ENCODE measurements around the gene C1orf159. TPM values are rescaled to one million over a fixed set of nuclear protein-coding genes. Genes with fewer than 3 reads are reported as not detected.

Gene C1orf159
- total RNA-seq, 4 donors from 2014 or later: 12.8 to 48.4 (median 19.7) TPM

DNA sequence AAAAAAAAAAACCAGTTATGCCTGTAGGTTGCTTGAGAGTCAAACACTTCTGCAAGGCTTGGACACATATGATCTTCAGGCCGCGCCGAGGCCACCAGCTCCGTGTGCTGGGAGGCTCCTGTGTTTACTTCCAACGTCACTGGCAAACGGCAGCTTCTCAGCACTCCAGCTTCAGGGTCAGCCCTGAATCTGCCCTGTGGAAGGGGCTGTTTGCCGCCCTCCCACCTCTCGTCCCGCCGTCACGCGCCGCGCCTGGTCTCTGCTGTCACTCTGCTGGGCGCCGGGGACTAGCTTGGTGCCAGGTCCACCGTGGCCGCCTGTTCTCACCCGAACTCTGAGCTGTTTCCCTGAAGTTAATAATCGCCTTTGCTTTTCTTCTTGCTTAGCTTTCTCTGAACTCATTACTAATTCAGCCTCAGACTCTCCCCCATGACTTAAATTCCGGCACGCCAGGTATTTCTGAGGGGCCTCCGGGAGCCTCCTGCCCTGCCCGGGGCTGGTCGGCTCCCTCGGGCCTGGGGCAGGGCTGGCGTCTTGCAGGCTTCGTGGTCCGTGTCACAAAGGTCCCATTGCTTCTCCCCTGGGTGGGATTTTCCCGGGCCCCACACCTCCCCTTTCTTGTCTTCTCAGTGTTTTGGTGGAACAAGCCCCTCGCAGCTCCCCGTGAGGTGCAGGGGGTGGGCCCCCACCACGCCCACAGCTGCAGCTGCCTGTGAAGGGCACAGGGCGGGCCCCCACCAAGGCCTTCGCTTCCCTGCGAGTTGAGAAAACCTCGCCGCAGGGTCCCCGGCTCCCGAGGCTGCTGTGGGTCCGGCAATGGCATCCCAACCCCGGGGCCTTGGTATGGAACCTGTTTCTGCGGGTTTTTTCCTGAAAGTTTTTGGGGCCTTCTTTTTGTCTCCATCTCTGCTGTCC is 14.6 kb upstream of the C1orf159 start:
- Histone ChIP-seq H3K4me3 (no peak overlapping the region), H3K36me3 (no peaks in the 10 kb centered on the region), H3K27me3 (no peaks in the 10 kb centered on the region), H3K9me3 (no peaks in the 10 kb centered on the region), H3K27ac (no peak overlapping the region), H3K4me1 (peaks cover 12% of the 10 kb centered on the region)
- 82% methylated on average over 42 of the region's 43 CpGs for WGBS
- TF ChIP-seq EP300 (IDR thresholded peaks at IDR 0.05) (no peak), CTCF (IDR thresholded peaks at IDR 0.05) (no peak), POLR2AphosphoS5 (IDR thresholded peaks at IDR 0.05) (no peak), POLR2A (IDR thresholded peaks at IDR 0.05) (no peak)
- no peak for DNase-seq (ENCODE audit: low spot score in 2 of 2)

- H3K27ac ChIP-seq: no peak overlapping the region
Measured at GRCh38 chr1:1129381-1129821, 13.5 kb upstream of the C1orf159 start.

GRCh38 chr1:1128454-1129139 is 12.7 kb upstream of the C1orf159 start:
- no peaks in the 10 kb centered on the region for H3K36me3 ChIP-seq
- no peak overlapping the region for H3K27ac ChIP-seq
- no peak for DNase-seq (ENCODE audit: low spot score in 2 of 2)
- no peaks in the 10 kb centered on the region for H3K27me3 ChIP-seq
- no peaks in the 10 kb centered on the region for H3K9me3 ChIP-seq
- WGBS: 88% methylated on average over 15 of the region's 32 CpGs
- H3K4me1 ChIP-seq: peaks cover 12% of the 10 kb centered on the region
- TF ChIP-seq POLR2AphosphoS5 (IDR thresholded peaks at IDR 0.05) (no peak), EP300 (IDR thresholded peaks at IDR 0.05) (no peak), CTCF (IDR thresholded peaks at IDR 0.05) (no peak), POLR2A (IDR thresholded peaks at IDR 0.05) (no peak)
- no peak overlapping the region for H3K4me3 ChIP-seq

More at GRCh38 chr1:1129381-1129821, 13.5 kb upstream of the C1orf159 start:
- no peak for DNase-seq (ENCODE audit: low spot score in 2 of 2)
- no peaks in the 10 kb centered on the region for H3K27me3 ChIP-seq
- H3K36me3 ChIP-seq: no peaks in the 10 kb centered on the region
- H3K4me1 ChIP-seq: peaks cover 12% of the 10 kb centered on the region
- no peak for TF ChIP-seq POLR2AphosphoS5 (IDR thresholded peaks at IDR 0.05)
- H3K4me3 ChIP-seq: no peak overlapping the region
- 75% methylated on average over 19 of the region's 19 CpGs for WGBS
- H3K9me3 ChIP-seq: no peaks in the 10 kb centered on the region

DNA sequence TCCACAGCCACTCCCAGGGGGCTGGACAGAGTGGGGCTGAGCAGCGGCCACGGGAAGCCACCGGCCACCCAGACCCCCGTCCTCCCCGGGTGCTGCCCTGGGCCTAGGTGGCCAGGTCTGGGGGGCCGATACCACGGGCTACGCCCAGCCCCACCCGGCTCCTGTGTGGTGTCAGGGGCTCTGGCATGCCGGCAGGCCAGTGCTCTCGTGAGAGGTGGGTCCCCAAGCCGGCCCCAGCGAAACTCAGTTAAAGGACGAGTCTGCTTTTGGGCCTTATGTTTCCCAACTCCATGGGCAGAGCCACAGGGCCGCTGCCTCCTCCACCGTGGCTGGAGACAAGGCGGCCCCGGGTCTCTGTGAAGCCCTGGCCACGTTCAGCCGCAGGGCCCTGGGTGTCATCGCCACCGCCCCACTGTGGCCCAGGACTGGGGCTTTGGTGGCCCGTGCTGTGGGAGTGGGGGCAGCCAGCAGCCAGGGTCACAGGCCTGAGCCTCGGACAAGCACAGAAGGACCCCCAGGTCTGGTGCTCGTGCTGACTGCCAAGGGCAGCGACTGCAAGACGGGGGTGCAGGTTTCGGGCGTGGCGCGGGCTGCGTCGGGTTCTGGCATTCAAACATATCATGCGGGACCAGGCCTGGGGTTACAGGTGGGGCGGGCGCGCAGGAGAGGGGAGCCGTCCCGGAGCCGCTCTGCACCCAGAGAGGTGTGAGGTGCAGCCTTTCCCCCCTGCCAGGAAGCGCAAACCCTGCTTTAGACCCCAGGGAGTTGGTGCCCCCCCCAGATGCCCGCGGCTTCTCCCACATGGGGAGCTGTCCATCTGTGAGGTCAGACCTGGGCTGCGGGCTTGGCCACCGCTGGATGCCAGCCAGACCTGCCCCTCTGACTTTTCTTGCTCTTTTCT is 11.9 kb upstream of the C1orf159 start:
- H3K4me3 ChIP-seq: no peak overlapping the region

More for the DNA sequence above, 11.9 kb upstream of the C1orf159 start:
- TF ChIP-seq POLR2AphosphoS5 (IDR thresholded peaks at IDR 0.05): no peak
- TF ChIP-seq POLR2A (IDR thresholded peaks at IDR 0.05): no peak
- no peak for TF ChIP-seq EP300 (IDR thresholded peaks at IDR 0.05)
- TF ChIP-seq CTCF (IDR thresholded peaks at IDR 0.05): no peak
- DNase-seq (ENCODE audit: low spot score in 2 of 2): no peak
- H3K36me3 ChIP-seq: no peaks in the 10 kb centered on the region
- H3K9me3 ChIP-seq: no peaks in the 10 kb centered on the region
- H3K27ac ChIP-seq: no peak overlapping the region
- no CpG with 5 or more reads among the region's 45 CpGs for whole genome bisulfite sequencing
- H3K4me1 ChIP-seq: peaks cover 9% of the 10 kb centered on the region
- H3K27me3 ChIP-seq: no peaks in the 10 kb centered on the region
